NCI-H1930 (cell line): ENCODE measurements around the gene ZHX3.

Experiments
- DNase-seq, 2 experiments: peaks; one replicate each; lab custom pipeline; 2025; lab: John Stamatoyannopoulos, UW

ZHX3 gene

DNA sequence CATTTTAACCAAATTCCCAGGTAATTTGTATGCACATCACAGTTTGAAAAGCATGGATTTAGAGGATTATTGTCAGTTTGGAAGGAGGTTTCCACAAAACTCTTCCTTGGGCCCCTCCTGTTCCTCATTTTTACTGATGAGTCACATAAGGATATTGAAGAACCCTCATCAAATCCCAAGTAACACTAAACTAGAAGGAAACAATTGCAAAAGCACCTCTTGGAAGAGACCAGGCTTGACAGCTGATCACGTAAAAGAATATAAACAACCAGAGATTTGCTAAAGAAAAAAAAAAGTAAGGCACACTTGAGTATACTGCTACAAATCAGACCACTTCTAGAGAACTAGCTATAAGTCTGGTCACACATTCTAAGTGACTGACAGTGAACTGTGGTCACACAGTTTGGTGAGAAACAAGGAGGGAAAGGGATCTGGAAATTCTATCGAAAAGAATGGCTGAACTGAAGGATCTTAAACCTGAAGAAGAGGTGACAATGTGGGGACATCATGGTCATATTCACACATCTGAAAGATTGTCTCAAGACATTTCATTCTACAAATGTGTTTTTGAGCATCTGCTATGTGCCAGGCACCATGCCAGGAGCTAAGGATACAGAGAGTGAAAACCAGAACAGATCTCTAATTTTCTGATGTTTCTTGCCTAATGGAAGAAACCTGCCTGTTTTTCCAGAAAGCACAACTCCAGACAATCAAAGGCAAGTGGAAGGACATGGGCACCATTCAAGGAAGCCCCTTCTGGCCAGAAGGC lies 24.1 kb downstream of the ZHX3 start:
- no peak for DNase-seq

DNA sequence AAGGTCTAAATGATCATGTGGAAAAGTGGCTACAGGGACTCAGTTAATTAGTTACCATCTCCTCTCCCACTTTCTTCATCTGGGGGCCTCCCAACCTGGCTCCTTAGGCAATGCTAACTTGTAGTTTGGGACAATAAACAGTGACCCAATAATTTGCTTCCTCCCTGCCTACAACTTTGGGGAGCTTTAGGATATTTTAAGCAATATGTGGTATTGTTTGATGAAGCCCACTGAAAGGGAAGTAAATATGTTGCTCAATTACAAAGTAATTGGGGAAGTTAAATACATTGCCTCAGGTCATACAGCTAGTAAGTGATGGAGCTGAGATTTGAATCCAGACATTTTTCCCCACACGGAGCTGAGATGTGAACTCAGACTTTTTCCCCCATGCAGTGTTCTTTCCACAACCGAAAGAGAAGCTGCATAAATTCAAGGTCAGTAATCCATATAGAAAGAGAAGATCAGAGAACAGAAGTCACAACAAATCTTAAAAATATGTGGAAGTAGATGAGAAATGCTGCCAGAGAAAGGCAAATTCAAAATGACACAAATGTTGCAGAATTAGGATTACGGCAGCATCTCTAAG lies 26.6 kb downstream of the ZHX3 start:
- no peak for DNase-seq

DNA sequence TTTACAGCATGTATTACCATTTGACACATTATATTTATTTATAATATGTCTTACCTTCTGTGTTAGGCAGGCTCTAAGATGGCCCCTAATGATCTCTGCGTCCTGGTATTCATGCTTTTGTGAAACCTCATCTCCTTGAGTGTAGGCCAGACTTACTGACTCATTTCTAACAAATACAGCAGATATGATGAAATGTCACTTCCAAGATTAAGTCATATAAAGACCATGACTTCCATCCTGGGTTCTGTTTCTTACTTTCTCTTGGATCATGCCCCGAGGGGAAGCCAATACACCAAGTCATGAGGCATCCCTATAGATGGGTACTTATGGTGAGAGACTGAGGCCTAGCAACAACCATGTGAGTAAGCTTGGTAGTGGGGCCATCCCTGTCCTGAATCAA lies 30.2 kb downstream of the ZHX3 start:
- no peak for DNase-seq

DNA sequence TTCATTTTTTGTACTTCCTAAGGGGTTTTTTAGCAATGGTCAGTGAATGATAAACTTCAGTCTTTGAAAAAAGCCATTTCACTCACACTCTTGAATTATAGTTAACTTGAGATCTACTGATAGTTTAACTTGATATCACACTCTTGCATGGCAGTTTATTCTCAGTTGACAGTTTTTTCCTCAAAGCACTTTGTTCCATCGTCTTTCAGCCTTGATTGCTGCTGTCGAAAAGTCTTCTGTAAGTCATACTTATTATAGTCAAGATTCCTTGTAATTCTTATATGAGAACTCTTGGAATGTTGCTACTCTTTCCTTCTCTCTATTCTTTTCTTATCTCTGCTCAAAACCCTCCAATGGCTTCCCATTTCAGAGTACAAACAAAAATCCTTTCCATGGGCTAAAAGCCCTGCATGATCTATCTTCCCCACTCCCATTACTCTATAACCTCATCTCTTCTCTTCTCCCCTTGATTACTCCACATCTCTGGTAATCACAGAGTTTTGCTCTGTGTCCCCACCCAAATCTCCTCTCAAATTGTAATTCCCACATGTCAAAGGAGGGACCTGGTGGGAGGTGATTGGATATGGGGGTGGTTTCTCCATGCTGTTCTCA lies 31.2 kb downstream of the ZHX3 start:
- no peak for DNase-seq

DNA sequence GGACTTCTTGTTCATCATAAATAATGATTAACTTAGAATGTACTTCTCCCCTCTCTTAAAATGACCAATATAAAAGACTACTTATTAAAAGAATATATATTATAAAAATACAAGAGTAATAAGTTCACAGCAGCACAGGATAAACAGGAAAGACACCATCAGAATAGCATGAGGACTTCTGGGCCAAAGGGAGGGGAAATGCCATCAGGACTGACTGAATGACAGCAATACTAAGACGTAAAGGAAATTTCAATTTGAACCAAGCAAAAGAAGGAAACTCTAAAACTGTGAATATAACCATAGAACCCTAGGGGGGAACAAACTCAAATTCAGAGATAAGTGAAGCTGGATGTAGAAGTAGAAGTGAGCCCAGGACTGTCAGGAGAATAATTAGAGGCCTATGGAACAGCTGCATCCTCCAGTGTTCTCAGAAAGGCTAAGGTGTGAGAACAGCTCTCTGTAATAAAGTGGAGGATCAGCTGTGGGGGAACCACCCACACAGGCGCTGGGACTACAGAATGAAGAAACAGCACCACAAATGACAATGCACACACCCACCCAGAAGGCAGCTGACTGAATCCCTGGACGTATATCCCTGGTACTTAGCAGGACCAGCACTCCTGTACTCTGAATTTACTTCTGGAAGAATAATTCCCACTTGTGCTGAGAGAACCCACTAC lies 37.8 kb downstream of the ZHX3 start:
- DNase-seq: no peak

- DNase-seq: no peak
Measured at GRCh38 chr20:41278936-41279335, 38.6 kb downstream of the ZHX3 start.

DNA sequence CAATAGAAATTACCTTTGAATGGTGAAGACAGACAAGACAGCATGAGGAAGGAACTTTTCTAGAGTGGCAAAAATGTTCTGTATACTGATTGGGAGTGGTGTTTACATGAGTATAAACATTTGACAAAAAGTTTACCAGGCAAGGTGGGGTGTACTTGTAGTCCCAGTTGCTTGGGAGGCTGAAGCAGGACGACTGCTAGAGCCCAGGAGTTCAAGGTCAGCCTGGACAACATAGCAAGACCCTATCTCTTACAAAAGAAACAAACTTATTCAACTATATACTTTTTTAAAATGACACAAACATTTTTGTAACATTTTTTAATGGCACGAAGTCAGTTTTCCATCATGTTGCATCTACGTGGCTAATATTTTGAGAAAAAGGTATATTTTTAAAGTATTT lies 40.5 kb downstream of the ZHX3 start:
- no peak for DNase-seq

DNA sequence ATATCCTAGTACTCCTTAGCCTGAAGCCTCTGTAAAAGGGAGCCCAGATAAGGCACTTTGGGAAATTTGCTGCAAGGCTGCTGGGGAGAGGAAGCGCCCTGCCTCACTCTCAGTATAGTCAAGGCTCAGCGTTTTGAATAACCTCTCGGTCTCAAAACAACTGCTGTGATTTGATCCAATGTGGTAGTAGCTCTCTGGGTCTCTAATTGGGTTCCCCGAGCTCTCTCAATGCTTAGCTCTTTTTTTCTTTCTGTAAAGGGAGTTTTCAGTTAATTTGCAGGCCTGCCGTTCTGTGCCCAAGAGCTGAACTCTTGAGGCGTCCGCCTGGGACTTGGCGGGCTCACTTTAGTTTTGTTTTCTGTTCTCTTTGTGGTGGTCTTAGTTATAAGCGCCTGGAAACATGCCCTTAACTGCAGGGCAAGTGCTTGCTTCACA lies 41.2 kb downstream of the ZHX3 start:
- no peak for DNase-seq

DNA sequence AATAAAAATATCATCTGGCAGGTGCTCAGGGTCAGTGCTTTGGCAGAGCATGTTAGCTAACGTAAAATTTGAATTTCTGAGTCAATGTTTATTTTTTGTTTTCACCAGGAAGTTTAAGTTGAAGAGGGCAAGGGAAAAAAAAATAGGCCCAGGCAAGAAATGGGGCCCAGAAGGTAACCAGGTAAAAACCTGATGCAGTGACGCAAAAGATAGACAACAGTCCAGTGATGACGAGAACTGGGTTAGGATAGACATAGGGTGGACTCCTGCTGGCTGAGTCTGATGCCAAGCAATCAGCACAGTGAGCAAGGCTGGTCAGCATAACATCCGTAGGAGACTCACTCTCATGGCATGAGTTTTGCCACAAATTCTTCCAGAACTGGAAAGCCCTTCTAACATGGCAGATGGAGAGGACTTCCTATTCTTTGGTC lies 42.2 kb downstream of the ZHX3 start:
- DNase-seq: no peak

- no peak for DNase-seq
Measured at GRCh38 chr20:41274152-41274551, 43.4 kb downstream of the ZHX3 start.

DNA sequence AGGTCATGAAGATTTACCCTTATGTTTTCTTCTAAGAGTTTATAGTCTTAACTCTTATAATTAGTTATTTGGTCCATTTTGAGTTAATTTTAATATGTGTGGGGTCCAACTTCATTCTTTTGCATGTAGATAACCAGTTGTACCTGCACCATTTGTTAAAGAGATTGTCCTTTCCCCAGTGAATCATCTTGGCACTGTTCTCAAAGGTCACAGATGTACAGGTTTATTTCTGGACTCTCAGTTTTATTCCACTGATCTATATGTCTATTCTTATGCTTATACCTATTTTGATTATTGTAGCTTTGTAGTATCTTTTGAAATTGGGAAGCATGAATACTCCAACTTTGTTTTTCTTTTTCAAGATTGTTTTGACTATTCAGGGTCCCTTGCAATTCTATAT lies 44.1 kb downstream of the ZHX3 start:
- no peak for DNase-seq

- no peak for DNase-seq
Measured at GRCh38 chr20:41272339-41272738, 45.2 kb downstream of the ZHX3 start.

GRCh38 chr20:41268917-41269652 lies 48.4 kb downstream of the ZHX3 start:
- no peak for DNase-seq

DNA sequence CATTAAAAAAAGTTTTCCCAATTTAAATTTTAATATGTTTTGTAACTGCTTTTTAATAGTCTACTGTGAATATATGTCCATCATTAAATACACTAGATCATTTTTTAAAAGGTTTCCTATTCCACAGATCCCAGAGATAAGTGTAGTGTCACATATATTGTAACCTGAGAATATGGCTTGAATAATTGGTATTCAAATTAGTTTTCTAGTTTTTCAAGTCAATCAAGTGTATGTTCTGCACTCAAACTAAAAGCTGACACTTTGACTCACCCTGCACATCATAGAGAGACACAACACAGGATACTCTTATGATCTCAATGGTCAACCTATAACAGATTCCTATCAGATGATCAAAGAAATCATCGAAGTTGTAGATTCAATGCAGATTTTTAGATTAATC lies 49.1 kb downstream of the ZHX3 start:
- DNase-seq: no peak

DNA sequence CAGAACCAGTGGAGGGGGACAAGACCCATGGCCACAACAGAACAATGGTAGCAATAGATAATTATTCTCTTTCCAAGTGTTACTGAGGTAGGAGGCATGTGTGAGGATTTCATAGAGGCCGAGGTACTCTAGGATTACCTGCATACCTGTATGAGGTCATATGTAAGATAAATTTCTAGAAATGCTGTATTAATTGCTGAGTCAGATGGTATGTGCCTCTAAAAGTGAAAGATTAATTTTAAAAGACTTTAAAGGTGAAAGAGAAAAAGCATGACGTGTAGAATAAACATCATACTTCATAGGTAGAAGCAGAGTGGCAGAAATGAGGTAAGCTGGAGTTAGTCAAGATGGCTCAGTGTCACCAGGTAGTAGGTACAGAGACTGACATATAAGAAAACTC lies 51.6 kb downstream of the ZHX3 start:
- no peak for DNase-seq

DNA sequence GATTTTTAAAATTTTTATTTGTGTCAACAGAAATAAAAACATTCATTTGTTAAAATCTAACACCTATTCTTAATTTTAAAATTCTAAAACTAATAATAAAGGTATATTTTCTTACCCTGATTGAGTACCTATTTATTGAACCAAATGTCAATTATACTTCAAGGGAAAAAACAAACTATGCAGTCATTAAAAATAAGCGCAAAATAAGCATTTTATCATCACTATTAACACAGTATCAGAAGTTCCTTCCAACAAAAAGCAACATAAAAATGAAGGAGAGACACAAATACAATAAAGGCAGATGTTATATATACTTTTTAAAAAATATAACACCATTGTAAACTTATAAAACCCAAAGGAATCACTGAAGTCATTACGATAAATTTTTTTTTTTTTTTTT lies 52.7 kb downstream of the ZHX3 start:
- no peak for DNase-seq

GRCh38 chr20:41261790-41262717 lies 55.5 kb downstream of the ZHX3 start:
- no peak for DNase-seq

GRCh38 chr20:41261260-41261659 lies 56.3 kb downstream of the ZHX3 start:
- DNase-seq: no peak

GRCh38 chr20:41260734-41261220 lies 56.8 kb downstream of the ZHX3 start:
- DNase-seq: no peak

DNA sequence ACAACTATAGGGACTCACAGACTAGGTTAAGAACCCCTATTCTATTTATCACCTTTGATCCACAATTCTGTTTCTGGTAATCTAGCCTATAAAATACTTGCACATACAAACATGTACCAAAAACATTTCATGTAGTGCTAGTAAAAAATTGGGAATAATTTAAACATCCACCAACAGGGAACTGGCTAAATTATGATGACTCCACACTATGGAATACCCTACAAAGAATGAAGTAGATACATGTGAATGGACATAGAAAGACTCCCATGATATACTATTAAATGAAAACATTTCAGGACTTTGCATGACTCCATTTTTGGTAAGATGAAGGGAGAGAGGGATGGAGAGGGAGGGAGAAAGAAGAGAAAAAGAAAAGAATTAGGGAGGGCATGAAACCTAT lies 58.2 kb downstream of the ZHX3 start:
- no peak for DNase-seq

- DNase-seq: no peak
Measured at GRCh38 chr20:41258474-41258873, 59.1 kb downstream of the ZHX3 start.
